ENCODE measurements around the gene SLC25A33.
"Not testable (repeated sequence)": the region's sequence is repeated elsewhere in the genome, so short reads cannot be mapped to it uniquely, and the experiment has no call there.

The SLC25A33 gene

DNA sequence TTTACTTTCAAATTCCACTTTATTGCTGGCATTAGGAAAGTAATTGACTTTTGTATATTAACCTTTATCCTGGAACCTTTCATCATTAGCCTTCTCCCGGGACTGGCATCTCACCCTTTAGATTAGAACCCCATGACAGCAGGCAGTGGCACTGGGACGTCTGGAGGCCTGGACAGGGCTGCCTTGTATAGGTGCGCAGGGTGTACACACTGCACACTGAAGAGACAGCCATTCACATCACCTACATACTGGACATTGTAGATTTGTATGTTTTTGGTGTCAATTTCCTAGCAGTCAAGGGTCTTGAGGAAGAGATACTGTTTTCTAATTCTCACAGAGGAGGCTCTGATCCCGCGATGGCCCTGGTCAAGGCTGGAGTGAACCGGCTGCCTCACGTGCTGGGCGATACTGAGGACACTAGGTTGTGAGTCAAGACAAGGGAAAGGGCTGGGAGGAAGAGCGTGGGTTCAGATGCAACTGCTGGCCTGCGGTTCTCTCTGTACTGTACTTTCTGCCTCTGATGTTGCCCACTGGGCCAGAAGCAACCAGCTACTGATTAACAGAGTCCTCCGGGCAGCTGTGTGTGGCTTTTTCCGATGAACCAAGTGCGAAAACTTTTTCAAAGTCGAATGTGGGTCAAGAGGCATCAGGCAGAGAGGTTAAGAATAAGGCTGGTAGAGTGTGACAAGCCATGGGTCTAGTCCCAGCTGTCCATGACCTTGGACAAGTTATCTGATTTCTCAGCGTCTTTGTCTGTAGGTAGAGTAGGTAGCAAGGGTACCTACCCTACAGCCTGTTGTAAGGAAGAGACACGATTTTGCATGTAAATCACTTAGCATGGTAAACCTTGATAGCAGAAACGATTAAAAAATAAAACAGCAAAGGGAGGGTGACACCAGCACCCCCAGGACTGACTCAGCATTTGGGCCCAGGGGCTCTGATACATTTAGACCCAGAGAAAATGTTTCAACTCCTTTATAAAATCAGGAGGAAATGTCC, 38.2 kb upstream of the SLC25A33 start:
- DNase-seq (ENCODE audit: low read depth) = no peak
- TF ChIP-seq, protein P1, sequence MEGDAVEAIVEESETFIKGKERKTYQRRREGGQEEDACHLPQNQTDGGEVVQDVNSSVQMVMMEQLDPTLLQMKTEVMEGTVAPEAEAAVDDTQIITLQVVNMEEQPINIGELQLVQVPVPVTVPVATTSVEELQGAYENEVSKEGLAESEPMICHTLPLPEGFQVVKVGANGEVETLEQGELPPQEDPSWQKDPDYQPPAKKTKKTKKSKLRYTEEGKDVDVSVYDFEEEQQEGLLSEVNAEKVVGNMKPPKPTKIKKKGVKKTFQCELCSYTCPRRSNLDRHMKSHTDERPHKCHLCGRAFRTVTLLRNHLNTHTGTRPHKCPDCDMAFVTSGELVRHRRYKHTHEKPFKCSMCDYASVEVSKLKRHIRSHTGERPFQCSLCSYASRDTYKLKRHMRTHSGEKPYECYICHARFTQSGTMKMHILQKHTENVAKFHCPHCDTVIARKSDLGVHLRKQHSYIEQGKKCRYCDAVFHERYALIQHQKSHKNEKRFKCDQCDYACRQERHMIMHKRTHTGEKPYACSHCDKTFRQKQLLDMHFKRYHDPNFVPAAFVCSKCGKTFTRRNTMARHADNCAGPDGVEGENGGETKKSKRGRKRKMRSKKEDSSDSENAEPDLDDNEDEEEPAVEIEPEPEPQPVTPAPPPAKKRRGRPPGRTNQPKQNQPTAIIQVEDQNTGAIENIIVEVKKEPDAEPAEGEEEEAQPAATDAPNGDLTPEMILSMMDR (conservative IDR thresholded peaks at IDR 0.05; ENCODE audit: control insufficient read depth, insufficient read depth, low read depth, low read length) = no peak
- H3K4me3 ChIP-seq (ENCODE audit: control insufficient read depth, low read depth, low read length) = no peak overlapping the region

DNA sequence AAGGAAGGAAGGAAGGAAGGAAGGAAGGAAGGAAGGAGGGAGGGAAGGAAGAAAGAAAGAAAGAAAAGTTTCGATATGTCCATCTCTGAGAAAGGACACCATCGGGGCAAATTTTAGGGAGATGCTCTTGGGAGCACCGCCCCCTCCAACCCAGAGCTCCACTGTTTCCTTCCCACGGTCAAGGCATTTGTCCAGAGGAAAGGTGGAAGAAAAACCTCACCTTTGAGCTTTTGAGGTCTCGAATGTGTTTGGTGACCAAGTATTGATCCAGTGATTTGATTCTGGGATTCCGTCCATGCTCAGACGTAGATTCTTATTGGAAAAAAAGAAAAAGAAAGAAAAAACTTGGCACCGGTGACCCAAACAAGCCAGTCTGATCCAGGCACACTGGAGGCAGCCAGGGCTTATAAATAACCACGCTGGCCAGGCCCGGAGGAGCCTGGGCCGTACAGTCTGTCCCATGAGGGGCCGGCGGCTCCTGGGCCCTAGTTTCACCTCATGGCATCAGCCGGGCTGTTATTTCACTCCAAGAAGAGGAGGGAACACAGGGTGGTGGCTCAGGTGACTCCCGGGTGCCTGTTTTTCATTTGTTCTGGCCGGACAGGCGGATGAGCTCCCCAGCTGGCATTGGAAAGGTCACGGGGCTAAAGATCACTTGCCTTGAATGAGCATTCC, 36.1 kb upstream of the SLC25A33 start:
- H3K4me3 ChIP-seq (ENCODE audit: control insufficient read depth, low read depth, low read length) = no peak overlapping the region
- TF ChIP-seq, protein P1 (conservative IDR thresholded peaks at IDR 0.05; ENCODE audit: control insufficient read depth, insufficient read depth, low read depth, low read length) = no peak
- DNase-seq (ENCODE audit: low read depth) = no peak

DNA sequence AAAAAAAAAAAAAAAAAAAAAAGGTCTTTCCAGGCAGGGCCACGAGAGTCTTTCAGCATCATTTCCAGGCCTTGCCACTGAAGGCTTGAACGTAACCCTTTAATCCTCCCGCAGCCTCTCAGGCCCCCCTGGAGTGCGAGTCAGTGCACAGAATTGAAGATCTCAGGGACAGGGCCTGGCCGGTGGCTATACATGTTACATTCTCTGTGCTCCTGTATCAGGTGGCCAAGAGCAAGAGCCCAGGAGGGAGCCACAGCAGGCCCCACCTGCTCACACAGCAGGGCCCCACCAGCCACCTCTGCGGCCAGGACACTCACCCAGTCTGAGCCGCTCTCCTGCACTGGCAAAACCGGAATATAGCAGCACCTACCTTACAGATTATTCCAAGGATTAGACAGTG, 34.1 kb upstream of the SLC25A33 start:
- TF ChIP-seq, protein P1 (conservative IDR thresholded peaks at IDR 0.05; ENCODE audit: control insufficient read depth, insufficient read depth, low read depth, low read length) = no peak
- no peak for DNase-seq (ENCODE audit: low read depth)
- no peak overlapping the region for H3K4me3 ChIP-seq (ENCODE audit: control insufficient read depth, low read depth, low read length)

DNA sequence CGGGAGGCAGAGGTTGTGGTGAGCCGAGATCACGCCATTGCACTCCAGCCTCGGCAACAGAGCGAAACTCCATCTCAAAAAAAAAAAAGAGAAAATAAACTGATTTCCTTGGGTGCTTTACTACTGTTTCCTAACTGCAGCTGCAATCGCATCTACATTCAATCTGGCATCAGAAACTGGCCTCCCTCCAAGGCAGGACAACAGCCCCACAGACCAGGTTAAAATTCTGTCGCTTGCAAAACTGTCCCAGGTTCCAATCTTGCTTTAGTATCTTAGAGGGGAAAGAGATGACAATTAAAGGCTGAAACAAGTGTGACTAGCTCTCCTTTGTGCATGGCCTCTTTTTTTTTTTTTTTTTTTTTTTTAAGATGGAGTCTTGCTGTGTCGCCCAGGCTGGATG, 32.4 kb upstream of the SLC25A33 start:
- no peak for DNase-seq (ENCODE audit: low read depth)
- H3K4me3 ChIP-seq (ENCODE audit: control insufficient read depth, low read depth, low read length) = no peak overlapping the region
- TF ChIP-seq, protein P1 (conservative IDR thresholded peaks at IDR 0.05; ENCODE audit: control insufficient read depth, insufficient read depth, low read depth, low read length) = no peak

DNA sequence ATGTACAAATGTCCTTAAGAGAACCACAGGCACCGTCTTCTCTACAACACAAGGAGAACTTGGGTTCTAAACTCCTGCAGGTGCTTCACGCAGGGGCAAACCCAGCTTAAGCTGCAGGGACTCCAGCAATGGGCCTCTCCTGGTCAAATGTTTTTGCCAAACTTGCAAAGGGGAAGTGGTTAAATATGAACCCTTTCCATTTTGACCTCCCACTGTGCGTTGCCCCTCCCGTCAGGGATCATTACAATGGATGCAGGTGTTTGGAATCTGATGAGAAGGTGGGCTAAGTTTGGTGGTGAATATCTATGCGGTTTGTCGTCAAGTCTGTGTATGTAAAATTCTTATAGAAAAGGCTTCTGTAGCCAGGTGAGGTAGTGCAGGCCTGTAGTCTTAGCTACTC, 29.1 kb upstream of the SLC25A33 start:
- no peak overlapping the region for H3K4me3 ChIP-seq (ENCODE audit: control insufficient read depth, low read depth, low read length)
- DNase-seq (ENCODE audit: low read depth) = no peak
- TF ChIP-seq, protein P1 (conservative IDR thresholded peaks at IDR 0.05; ENCODE audit: control insufficient read depth, insufficient read depth, low read depth, low read length) = no peak

DNA sequence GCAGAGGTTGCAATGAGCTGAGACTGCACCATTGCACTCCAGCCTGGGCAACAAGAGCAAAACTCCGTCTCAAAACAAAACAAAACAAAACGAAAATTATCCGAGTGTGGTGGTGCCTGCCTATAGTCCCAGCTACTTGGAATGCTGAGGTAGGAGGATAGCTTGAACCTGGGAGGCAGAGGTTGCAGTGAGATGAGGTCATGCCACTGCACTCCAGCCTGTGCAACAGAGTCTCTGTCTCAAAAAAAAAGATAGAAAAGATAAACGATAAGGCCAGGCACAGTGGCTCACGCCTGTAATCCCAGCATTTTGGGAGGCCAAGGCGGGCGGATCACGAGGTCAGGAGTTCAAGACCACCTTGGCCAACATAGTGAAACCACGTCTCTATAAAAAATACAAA, 23.7 kb upstream of the SLC25A33 start:
- DNase-seq (ENCODE audit: low read depth); H3K4me3 ChIP-seq (ENCODE audit: control insufficient read depth, low read depth, low read length): not testable (repeated sequence)

DNA sequence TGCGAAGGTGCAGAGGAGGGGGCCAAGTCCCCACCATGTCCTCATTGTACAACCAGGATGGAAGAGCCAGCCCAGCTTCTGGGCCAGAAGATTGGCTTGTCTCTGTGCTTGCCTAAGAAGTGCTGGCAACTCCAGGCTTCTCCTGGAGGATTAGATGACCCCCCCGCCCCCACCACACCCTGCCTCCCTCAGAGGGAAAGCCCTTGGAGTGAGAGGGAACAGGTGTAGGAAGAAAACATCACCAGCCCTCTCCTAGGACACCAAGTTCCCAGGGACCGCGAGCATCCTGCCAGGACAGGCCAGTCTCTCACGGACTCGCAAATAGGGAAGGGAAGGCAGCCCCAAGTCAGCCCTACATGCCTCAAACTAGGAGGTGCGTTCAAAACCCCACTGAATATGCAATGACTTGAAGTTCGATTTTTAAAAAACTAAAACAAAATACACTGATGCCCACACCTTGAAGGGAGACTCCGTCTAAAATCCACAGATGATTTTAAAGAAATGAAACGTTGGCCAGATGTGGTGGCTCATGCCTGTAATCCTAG, 20.7 kb upstream of the SLC25A33 start:
- TF ChIP-seq, protein P1 (conservative IDR thresholded peaks at IDR 0.05; ENCODE audit: control insufficient read depth, insufficient read depth, low read depth, low read length) = no peak
- no peak overlapping the region for H3K4me3 ChIP-seq (ENCODE audit: control insufficient read depth, low read depth, low read length)

More for the DNA sequence above, 20.7 kb upstream of the SLC25A33 start:
- no peak for DNase-seq (ENCODE audit: low read depth)
